Esophagus muscularis mucosa (tissue), 4 donors: Measurements from ENCODE around the gene PCDH1. TPM values are rescaled to one million over a fixed set of nuclear protein-coding genes. Genes with fewer than 3 reads are reported as not detected.

ENCODE experiments used
- DNase-seq: peaks from one replicate; pipeline ENCODE4 v3.0.0-alpha.2; 2017; ENCODE audit errors: extremely low spot score
- H3K27ac ChIP-seq, 4 donors: fragments of 200-600 bp; sonication (generic); replicated peaks in 1 of 4; 1 replicate in 3 of 4; 2 replicates in 1 of 4; pipeline ENCODE4 v1.5.1; 2016 to 2019; ENCODE audit warnings: mild to moderate bottlenecking in 1 of 4
- H3K27me3 ChIP-seq, 4 donors: fragments of 200-600 bp; sonication (generic); one replicate each; pipeline versions ENCODE4 v1.5.1 to v1.6.0; 2016 to 2019
- H3K36me3 ChIP-seq, 4 donors: fragments of 200-600 bp; sonication (generic); one replicate each; pipeline ENCODE4 v1.5.1; 2016 to 2019
- H3K4me1 ChIP-seq, 4 donors: fragments of 200-600 bp; sonication (generic); one replicate each; pipeline ENCODE4 v1.5.1; 2016 to 2019
- H3K4me3 ChIP-seq, 4 donors: fragments of 200-600 bp; sonication (generic); 1 replicate in 2 of 4; 2 replicates in 2 of 4; pipeline ENCODE4 v1.5.1; 2016 to 2019; ENCODE audit warnings: mild to moderate bottlenecking in 4 of 4, moderate library complexity in 1 of 4
- H3K9me3 ChIP-seq, 4 donors: fragments of 200-600 bp; sonication (generic); 1 replicate in 3 of 4; 2 replicates in 1 of 4; pipeline ENCODE4 v1.5.1; 2016 to 2019
- CTCF ChIP-seq, 3 experiments: fragments of 200-600 bp in 2 of 3; fragments of 450-650 bp in 1 of 3; sonication (generic) in 2 of 3; IDR thresholded peaks; one replicate each; pipeline ENCODE4 v1.5.1; 2017 to 2019; ENCODE audit warnings: antibody characterized with exemption in 3 of 3, mild to moderate bottlenecking in 2 of 3, moderate library complexity in 1 of 3
- EP300 ChIP-seq: sonication (generic); formaldehyde crosslinking; IDR thresholded peaks from one replicate; pipeline ENCODE4 v1.6.1; 2017; ENCODE audit warnings: antibody characterized with exemption
- POLR2A ChIP-seq: fragments of 450-650 bp; IDR thresholded peaks from one replicate; pipeline ENCODE4 v1.6.1; 2017; ENCODE audit warnings: antibody characterized with exemption, moderate library complexity, mild to moderate bottlenecking, low read depth
- POLR2AphosphoS5 ChIP-seq, 2 donors: sonication (generic); formaldehyde crosslinking; IDR thresholded peaks; one replicate each; pipeline ENCODE4 v1.6.1; 2017; ENCODE audit warnings: antibody characterized with exemption in 2 of 2
- WGBS: methylation state at CpG from one replicate; pipeline ENCODE4 v1.1.5; 2018; 5-methylcytosine and 5-hydroxymethylcytosine counted together
- intact Hi-C: fragments of 100-400 bp; cut with DNase I; formaldehyde crosslinking; loops from one replicate; pipeline ENCODE4 v1.15.1; 2023
- total RNA-seq, 4 donors: library from RNA; depleted of rRNA; stranded (reverse); fragments of >200 nt; gene quantifications; one replicate each; pipeline versions ENCODE4 v1.1.0 to v1.2.1, GENCODE V29; 2016

Gene PCDH1
- total RNA-seq, 4 donors from 2014 or later, result 18.7 to 57.8 (median 38.2) TPM

GRCh38 chr5:141846031-141846430 lies 32.2 kb downstream of the PCDH1 start:
- no peak overlapping the region for H3K4me3 ChIP-seq
- H3K4me1 ChIP-seq, result peaks cover 57 to 74% (median 64%) of the 10 kb centered on the region in 4 donors
- no peaks in the 10 kb centered on the region for H3K9me3 ChIP-seq
- H3K27ac ChIP-seq, result peak overlapping the region in 1 of 4 donors; percentile 11
- 40% methylated on average over 10 of the region's 10 CpGs for WGBS
- H3K36me3 ChIP-seq, result no peaks in the 10 kb centered on the region
- H3K27me3 ChIP-seq, result peaks cover 0 to 48% (median 0%) of the 10 kb centered on the region in 4 donors
- intact Hi-C loops, result no loop called here
- DNase-seq, result no peak
- TF ChIP-seq CTCF (IDR thresholded peaks at IDR 0.05) (no peak), POLR2A (no peak), EP300 (no peak), POLR2AphosphoS5 (IDR thresholded peaks at IDR 0.05) (no peak)

- no peak for DNase-seq
- no peaks in the 10 kb centered on the region for H3K36me3 ChIP-seq
- TF ChIP-seq POLR2AphosphoS5 (IDR thresholded peaks at IDR 0.05) (no peak), POLR2A (no peak), CTCF (IDR thresholded peaks at IDR 0.05) (no peak), EP300 (no peak)
- H3K27ac ChIP-seq, result peak overlapping the region in 1 of 4 donors; percentile 22
- H3K4me1 ChIP-seq, result peaks cover 54 to 69% (median 61%) of the 10 kb centered on the region in 4 donors
- H3K27me3 ChIP-seq, result peaks cover 0 to 52% (median 0%) of the 10 kb centered on the region in 4 donors
- H3K9me3 ChIP-seq, result no peaks in the 10 kb centered on the region
- no peak overlapping the region for H3K4me3 ChIP-seq
- intact Hi-C loops, result no loop called here
- 37% methylated on average over 6 of the region's 7 CpGs for WGBS
Observed at GRCh38 chr5:141845371-141845851, 32.8 kb downstream of the PCDH1 start.

- intact Hi-C loops, result no loop called here
- peaks cover 50 to 75% (median 64%) of the 10 kb centered on the region in 4 donors for H3K4me1 ChIP-seq
- no peak for DNase-seq
- 73% methylated on average over 9 of the region's 9 CpGs for WGBS
- H3K36me3 ChIP-seq, result no peaks in the 10 kb centered on the region
- no peaks in the 10 kb centered on the region for H3K9me3 ChIP-seq
- TF ChIP-seq POLR2AphosphoS5 (IDR thresholded peaks at IDR 0.05), result no peak
- TF ChIP-seq POLR2A, result no peak
- no peak for TF ChIP-seq EP300
- H3K27me3 ChIP-seq, result peaks cover 0 to 52% (median 0%) of the 10 kb centered on the region in 4 donors
- H3K4me3 ChIP-seq, result no peak overlapping the region
- peak overlapping the region in 2 of 4 donors; percentile 47 to 60 for H3K27ac ChIP-seq
Observed at GRCh38 chr5:141844414-141845097, 33.7 kb downstream of the PCDH1 start.

- TF ChIP-seq POLR2A (no peak), EP300 (no peak), CTCF (IDR thresholded peaks at IDR 0.05) (no peak), POLR2AphosphoS5 (IDR thresholded peaks at IDR 0.05) (no peak)
- H3K27ac ChIP-seq, result peak overlapping the region; percentile 47 to 71 (median 64)
- 57% methylated on average over 5 of the region's 5 CpGs for WGBS
- H3K36me3 ChIP-seq, result no peaks in the 10 kb centered on the region
- H3K27me3 ChIP-seq, result peaks cover 0 to 62% (median 0%) of the 10 kb centered on the region in 4 donors
- intact Hi-C loops, result no loop called here
- no peaks in the 10 kb centered on the region for H3K9me3 ChIP-seq
- DNase-seq, result no peak
- no peak overlapping the region for H3K4me3 ChIP-seq
- H3K4me1 ChIP-seq, result peaks cover 38 to 74% (median 59%) of the 10 kb centered on the region in 4 donors
Observed at GRCh38 chr5:141843156-141843927, 34.9 kb downstream of the PCDH1 start.
